ENCODE results near the gene SEMA3G.
A peak's percentile ranks its signal among the peaks of the same experiment; 100 is the strongest.

Gene SEMA3G

GRCh38 chr3:52479037-52479876, 34.4 kb upstream of the SEMA3G start:
- no peak for DNase-seq (ENCODE audit: low spot score)

- no peak for DNase-seq (ENCODE audit: low spot score)
Measured at GRCh38 chr3:52477796-52478095, 32.8 kb upstream of the SEMA3G start.

- DNase-seq (ENCODE audit: low spot score), result no peak
Measured at GRCh38 chr3:52477076-52477795, 32.3 kb upstream of the SEMA3G start.

- DNase-seq (ENCODE audit: low spot score), result no peak
Measured at GRCh38 chr3:52473026-52473425, 28.1 kb upstream of the SEMA3G start.

- no peak for DNase-seq (ENCODE audit: low spot score)
Measured at GRCh38 chr3:52472239-52473000, 27.5 kb upstream of the SEMA3G start.

GRCh38 chr3:52471371-52472238, 26.7 kb upstream of the SEMA3G start:
- no peak for DNase-seq (ENCODE audit: low spot score)

GRCh38 chr3:52470920-52471319, 26.0 kb upstream of the SEMA3G start:
- DNase-seq (ENCODE audit: low spot score), result no peak

GRCh38 chr3:52469001-52469400, 24.1 kb upstream of the SEMA3G start:
- DNase-seq (ENCODE audit: low spot score), result peak; percentile 74

- peak; percentile 85 for DNase-seq (ENCODE audit: low spot score)
Measured at GRCh38 chr3:52468336-52468735, 23.4 kb upstream of the SEMA3G start.

- no peak for DNase-seq (ENCODE audit: low spot score)
Measured at GRCh38 chr3:52463416-52463815, 18.5 kb upstream of the SEMA3G start.

GRCh38 chr3:52461874-52462273, 17.0 kb upstream of the SEMA3G start:
- DNase-seq (ENCODE audit: low spot score), result no peak

- peak; percentile 78 for DNase-seq (ENCODE audit: low spot score)
Measured at GRCh38 chr3:52458770-52459545, 14.1 kb upstream of the SEMA3G start.

- DNase-seq (ENCODE audit: low spot score), result no peak
Measured at GRCh38 chr3:52458031-52458760, 13.3 kb upstream of the SEMA3G start.

GRCh38 chr3:52456800-52457183, 11.9 kb upstream of the SEMA3G start:
- DNase-seq (ENCODE audit: low spot score), result no peak

- DNase-seq (ENCODE audit: low spot score), result no peak
Measured at GRCh38 chr3:52456169-52456799, 11.4 kb upstream of the SEMA3G start.

GRCh38 chr3:52455283-52456168, 10.6 kb upstream of the SEMA3G start, which contains the start of gene NISCH:
Gene NISCH, plus strand, starts transcription at chr3:52455604. Its CDS starts 38 bp downstream, at chr3:52455642.
- peak; percentile 97 for DNase-seq (ENCODE audit: low spot score)

GRCh38 chr3:52454938-52455282, 10.0 kb upstream of the SEMA3G start:
- DNase-seq (ENCODE audit: low spot score), result no peak

GRCh38 chr3:52454250-52454937, 9.5 kb upstream of the SEMA3G start:
- no peak for DNase-seq (ENCODE audit: low spot score)

Data from D341Med (cell line).